Measurements from ENCODE around the gene PDE1A. TPM values are rescaled to one million over a fixed set of nuclear protein-coding genes. Genes with fewer than 3 reads are reported as not detected.
A peak's percentile ranks its signal among the peaks of the same experiment; 100 is the strongest.

The PDE1A gene
- total and polyA plus RNA-seq, 2 of the 4 experiments (the other 2 are of a cell fraction): 0.24 to 0.90 TPM

DNA sequence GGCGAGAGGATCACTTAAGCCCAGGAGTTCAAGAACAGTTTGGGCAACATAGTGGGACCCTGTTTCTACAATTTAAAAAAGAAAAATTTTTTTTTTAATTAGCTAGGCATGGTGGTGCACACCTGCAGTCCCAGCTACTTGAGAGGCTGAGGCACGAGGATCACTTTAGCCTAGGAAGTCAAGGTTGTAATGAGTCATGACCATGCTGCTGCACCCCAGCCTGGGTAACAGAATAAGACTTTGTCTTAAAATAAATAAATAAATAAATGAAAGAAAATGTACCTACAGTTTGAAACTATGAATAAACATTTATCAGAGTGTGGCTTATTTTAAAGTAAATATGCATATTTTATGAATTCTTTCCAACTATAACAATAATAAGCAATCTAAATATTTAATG lies 16.7 kb downstream of the PDE1A start:
- H3K18ac ChIP-seq (ENCODE audit: low read depth, low read length): no peak overlapping the region
- no peak overlapping the region for H4K91ac ChIP-seq (ENCODE audit: insufficient read depth, low read depth, low read length)
- H4K20me1 ChIP-seq (ENCODE audit: insufficient read depth, low read length): no peaks in the 10 kb centered on the region
- no peak overlapping the region for H4K5ac ChIP-seq (ENCODE audit: low read depth, low read length)
- H3K9me1 ChIP-seq (ENCODE audit: insufficient read depth, low read length): no peaks in the 10 kb centered on the region
- in situ Hi-C loops (cut with MboI; ENCODE audit: low sequenced_read_pairs): no loop called here
- dilution Hi-C loops (cut with HindIII; ENCODE audit: low sequenced_read_pairs, unreplicated experiment): no loop called here
- DNase-seq: peak; percentile 53
- no peak overlapping the region for H3K14ac ChIP-seq (replicated peaks; ENCODE audit: low read depth, low read length)
- no peaks in the 10 kb centered on the region for H3K27me3 ChIP-seq (ENCODE audit: control insufficient read depth, insufficient read depth, low read length)
- H2BK120ac ChIP-seq (ENCODE audit: low read depth, low read length): no peak overlapping the region
- peak; percentile 72 for ATAC-seq (ENCODE audit: low read depth)
- no peak overlapping the region for H3K4ac ChIP-seq (ENCODE audit: low read depth, low read length)
- no peaks in the 10 kb centered on the region for H3K79me1 ChIP-seq (ENCODE audit: low read depth in 1 of 2, low read length in 2 of 2)
- H3K4me2 ChIP-seq (ENCODE audit: low read depth, low read length): no peak overlapping the region
- BruUV-seq (replicated peaks): no TSS peak
- H3K9me3 ChIP-seq (ENCODE audit: control insufficient read depth, insufficient read depth, low read length): peaks cover 2% of the 10 kb centered on the region; the same call in 1 of the 2 replicates
- H2AK9ac ChIP-seq (replicated peaks; ENCODE audit: low read depth, low read length, poor library complexity): no peak overlapping the region
- no peak overlapping the region for H3K56ac ChIP-seq (ENCODE audit: extremely low read depth, insufficient read depth, low read length)
- peaks cover 1% of the 10 kb centered on the region for H3K4me1 ChIP-seq (ENCODE audit: control insufficient read depth, insufficient read depth, low read length)
- no peak overlapping the region for H3K9ac ChIP-seq (ENCODE audit: low read depth, low read length)
- H2BK15ac ChIP-seq (ENCODE audit: low read depth, low read length): no peak overlapping the region
- intact Hi-C loops (cut with micrococcal nuclease): no loop called here
- no peak overlapping the region for H4K8ac ChIP-seq (ENCODE audit: low read depth in 2 of 2, low read length in 2 of 2)
- no peak overlapping the region for H3K23ac ChIP-seq (ENCODE audit: low read depth, low read length)
- ChIA-PET CTCF (no interaction called here), POLR2A (ENCODE audit: unreplicated experiment) (no interaction called here)
- no CpG with 5 or more reads among the region's 2 CpGs for WGBS, 2 experiments (ENCODE audit: extremely low coverage in 2 of 2, insufficient read length in 1 of 2)
- peak overlapping the region; percentile 35; the same call in 1 of the 2 replicates for H3K27ac ChIP-seq (ENCODE audit: insufficient read depth, low read length)
- no peaks in the 10 kb centered on the region for H3K36me3 ChIP-seq (ENCODE audit: control insufficient read depth, insufficient read depth, low read length)
- no peak overlapping the region for H2AK5ac ChIP-seq (ENCODE audit: low read depth, low read length)
- H2BK5ac ChIP-seq (ENCODE audit: low read depth, low read length, poor library complexity, severe bottlenecking): no peak overlapping the region
- TF ChIP-seq CEBPB (IDR thresholded peaks at IDR 0.05; ENCODE audit: low read depth, low read length) (no peak), MXI1 (IDR thresholded peaks at IDR 0.05; ENCODE audit: borderline replicate concordance, low read depth, low read length) (no peak), RFX5 (IDR thresholded peaks at IDR 0.05; ENCODE audit: low read depth, low read length) (no peak), USF2 (IDR thresholded peaks at IDR 0.05; ENCODE audit: low read depth, low read length) (no peak), CTCF (conservative IDR thresholded peaks at IDR 0.05; ENCODE audit: low read depth, low read length) (no peak), SMC3 (IDR thresholded peaks at IDR 0.05; ENCODE audit: low read depth, low read length) (no peak), FOS (IDR thresholded peaks at IDR 0.05; ENCODE audit: low read depth, low read length) (no peak), MAFK (IDR thresholded peaks at IDR 0.05; ENCODE audit: low read depth, low read length) (no peak), NFE2L2 (IDR thresholded peaks at IDR 0.05; ENCODE audit: low read depth, low read length) (no peak), RAD21 (IDR thresholded peaks at IDR 0.05; ENCODE audit: low read length) (no peak), RCOR1 (IDR thresholded peaks at IDR 0.05; ENCODE audit: insufficient replicate concordance, low read length) (no peak), MAZ (IDR thresholded peaks at IDR 0.05; ENCODE audit: borderline replicate concordance, low read depth, low read length) (no peak), CHD1 (IDR thresholded peaks at IDR 0.05; ENCODE audit: low read depth, low read length) (no peak), BHLHE40 (IDR thresholded peaks at IDR 0.05; ENCODE audit: low read depth, low read length) (no peak), POLR2A (IDR thresholded peaks at IDR 0.05; ENCODE audit: low read depth, low read length) (no peak)
- TF ChIP-seq, protein P1, sequence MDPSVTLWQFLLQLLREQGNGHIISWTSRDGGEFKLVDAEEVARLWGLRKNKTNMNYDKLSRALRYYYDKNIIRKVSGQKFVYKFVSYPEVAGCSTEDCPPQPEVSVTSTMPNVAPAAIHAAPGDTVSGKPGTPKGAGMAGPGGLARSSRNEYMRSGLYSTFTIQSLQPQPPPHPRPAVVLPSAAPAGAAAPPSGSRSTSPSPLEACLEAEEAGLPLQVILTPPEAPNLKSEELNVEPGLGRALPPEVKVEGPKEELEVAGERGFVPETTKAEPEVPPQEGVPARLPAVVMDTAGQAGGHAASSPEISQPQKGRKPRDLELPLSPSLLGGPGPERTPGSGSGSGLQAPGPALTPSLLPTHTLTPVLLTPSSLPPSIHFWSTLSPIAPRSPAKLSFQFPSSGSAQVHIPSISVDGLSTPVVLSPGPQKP (IDR thresholded peaks at IDR 0.05; ENCODE audit: borderline replicate concordance, low read depth, low read length): no peak
- no peak overlapping the region for H3K4me3 ChIP-seq (ENCODE audit: insufficient read depth, low read depth, low read length)
- no peak overlapping the region for H2AFZ ChIP-seq (replicated peaks; ENCODE audit: low read length, poor library complexity)
- no peak overlapping the region for H2BK20ac ChIP-seq (ENCODE audit: low read depth, low read length)
